ENCODE results near the gene SLC35F4.

The SLC35F4 gene

DNA sequence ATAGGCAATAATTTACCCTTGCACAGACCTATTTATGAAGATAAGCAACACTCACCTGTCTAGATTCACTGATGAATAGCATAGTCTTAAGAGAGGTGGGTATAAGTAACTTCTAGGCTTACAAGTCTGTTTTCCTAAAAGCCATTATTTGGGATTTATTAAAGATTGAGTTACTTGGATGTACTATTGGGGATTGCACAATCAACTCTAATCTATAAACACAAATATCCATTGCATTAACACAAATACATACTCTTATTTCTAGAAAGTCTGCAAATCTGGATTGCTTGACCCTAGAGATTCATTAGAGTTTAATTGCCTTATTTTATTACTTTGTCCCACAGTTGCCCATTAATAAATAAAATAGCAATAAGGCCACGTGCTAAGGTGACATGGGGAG, 224.1 kb downstream of the SLC35F4 start:
- Histone ChIP-seq H3K9me2 (replicated peaks; ENCODE audit: low read depth, low read length) (no peaks in the 10 kb centered on the region), H3K4me1 (ENCODE audit: insufficient read depth, low read length, poor library complexity, severe bottlenecking) (no peaks in the 10 kb centered on the region), H3K79me2 (ENCODE audit: insufficient read depth, low read length) (no peaks in the 10 kb centered on the region), H3K9ac (ENCODE audit: low read depth, low read length, poor library complexity, severe bottlenecking) (no peak overlapping the region), H3F3A (ENCODE audit: low read depth) (no peaks in the 10 kb centered on the region), H2AFZ (ENCODE audit: low read length) (no peak overlapping the region), H3K27me3 (ENCODE audit: insufficient read depth, low read length, poor library complexity, severe bottlenecking) (no peaks in the 10 kb centered on the region), H3K9me3 (ENCODE audit: insufficient read depth, low read depth, low read length) (no peaks in the 10 kb centered on the region), H3K36me3 (ENCODE audit: insufficient read depth, low read length) (no peaks in the 10 kb centered on the region), H4K20me1 (ENCODE audit: insufficient read depth, low read length, poor library complexity, severe bottlenecking) (no peaks in the 10 kb centered on the region), H3K4me3 (ENCODE audit: low read length, poor library complexity, severe bottlenecking) (no peak overlapping the region), H3K4me2 (ENCODE audit: low read depth, low read length, poor library complexity, severe bottlenecking) (no peak overlapping the region)
- TF ChIP-seq, protein P1, sequence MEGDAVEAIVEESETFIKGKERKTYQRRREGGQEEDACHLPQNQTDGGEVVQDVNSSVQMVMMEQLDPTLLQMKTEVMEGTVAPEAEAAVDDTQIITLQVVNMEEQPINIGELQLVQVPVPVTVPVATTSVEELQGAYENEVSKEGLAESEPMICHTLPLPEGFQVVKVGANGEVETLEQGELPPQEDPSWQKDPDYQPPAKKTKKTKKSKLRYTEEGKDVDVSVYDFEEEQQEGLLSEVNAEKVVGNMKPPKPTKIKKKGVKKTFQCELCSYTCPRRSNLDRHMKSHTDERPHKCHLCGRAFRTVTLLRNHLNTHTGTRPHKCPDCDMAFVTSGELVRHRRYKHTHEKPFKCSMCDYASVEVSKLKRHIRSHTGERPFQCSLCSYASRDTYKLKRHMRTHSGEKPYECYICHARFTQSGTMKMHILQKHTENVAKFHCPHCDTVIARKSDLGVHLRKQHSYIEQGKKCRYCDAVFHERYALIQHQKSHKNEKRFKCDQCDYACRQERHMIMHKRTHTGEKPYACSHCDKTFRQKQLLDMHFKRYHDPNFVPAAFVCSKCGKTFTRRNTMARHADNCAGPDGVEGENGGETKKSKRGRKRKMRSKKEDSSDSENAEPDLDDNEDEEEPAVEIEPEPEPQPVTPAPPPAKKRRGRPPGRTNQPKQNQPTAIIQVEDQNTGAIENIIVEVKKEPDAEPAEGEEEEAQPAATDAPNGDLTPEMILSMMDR (conservative IDR thresholded peaks at IDR 0.05; ENCODE audit: low read length), result no peak
- TF ChIP-seq EZH2phosphoT487 (IDR thresholded peaks at IDR 0.05; ENCODE audit: borderline replicate concordance), result no peak

DNA sequence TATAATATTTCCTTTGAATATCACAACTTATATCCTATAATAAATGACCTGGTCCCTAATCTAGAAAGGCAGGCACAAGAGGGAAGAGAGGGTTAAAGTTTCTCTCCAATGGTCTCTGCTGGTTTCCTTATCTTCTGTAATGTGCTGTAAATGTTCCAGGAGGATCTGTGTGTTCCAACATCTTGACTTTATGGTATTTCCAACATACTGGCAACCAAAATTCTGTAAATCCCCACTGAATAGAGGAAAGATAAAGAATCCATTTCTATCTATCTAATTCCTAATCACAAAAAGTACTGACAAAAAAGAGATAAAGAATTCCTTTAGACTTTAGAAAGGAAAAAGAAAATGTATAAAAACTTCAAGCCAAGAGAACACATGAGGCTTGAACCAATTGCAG, 225.9 kb downstream of the SLC35F4 start:
- Histone ChIP-seq H3K9me2 (replicated peaks; ENCODE audit: low read depth, low read length) (no peaks in the 10 kb centered on the region), H4K20me1 (ENCODE audit: insufficient read depth, low read length, poor library complexity, severe bottlenecking) (no peaks in the 10 kb centered on the region), H3K4me3 (ENCODE audit: low read length, poor library complexity, severe bottlenecking) (no peak overlapping the region), H3K79me2 (ENCODE audit: insufficient read depth, low read length) (no peaks in the 10 kb centered on the region), H3K9ac (ENCODE audit: low read depth, low read length, poor library complexity, severe bottlenecking) (no peak overlapping the region), H3K4me1 (ENCODE audit: insufficient read depth, low read length, poor library complexity, severe bottlenecking) (no peaks in the 10 kb centered on the region), H3F3A (ENCODE audit: low read depth) (no peaks in the 10 kb centered on the region), H2AFZ (ENCODE audit: low read length) (no peak overlapping the region), H3K9me3 (ENCODE audit: insufficient read depth, low read depth, low read length) (no peaks in the 10 kb centered on the region), H3K4me2 (ENCODE audit: low read depth, low read length, poor library complexity, severe bottlenecking) (no peak overlapping the region), H3K27me3 (ENCODE audit: insufficient read depth, low read length, poor library complexity, severe bottlenecking) (no peaks in the 10 kb centered on the region), H3K36me3 (ENCODE audit: insufficient read depth, low read length) (no peaks in the 10 kb centered on the region)
- TF ChIP-seq, protein P1 (conservative IDR thresholded peaks at IDR 0.05; ENCODE audit: low read length), result no peak
- no peak for TF ChIP-seq EZH2phosphoT487 (IDR thresholded peaks at IDR 0.05; ENCODE audit: borderline replicate concordance)

DNA sequence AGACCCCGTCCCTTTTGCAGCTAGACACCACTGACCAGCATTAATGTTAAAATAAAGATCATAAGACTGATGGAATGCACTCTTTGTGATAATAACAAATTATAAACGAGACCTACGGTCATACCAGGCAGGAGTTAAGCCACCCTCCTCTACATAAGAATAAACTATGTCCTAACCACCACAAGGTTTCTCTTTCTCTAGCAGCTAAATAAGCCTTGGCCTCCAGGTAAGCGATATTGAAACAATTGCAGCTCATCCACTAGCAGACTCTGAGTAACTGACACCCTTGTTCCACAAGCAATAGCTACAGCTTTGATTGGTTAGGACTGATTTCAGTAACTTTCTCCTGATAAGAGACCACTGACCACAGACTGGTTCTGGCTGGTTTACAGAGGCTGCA, 228.0 kb downstream of the SLC35F4 start:
- no peaks in the 10 kb centered on the region for H3K27me3 ChIP-seq (ENCODE audit: insufficient read depth, low read length, poor library complexity, severe bottlenecking)
- no peaks in the 10 kb centered on the region for H3K36me3 ChIP-seq (ENCODE audit: insufficient read depth, low read length)
- H3K9ac ChIP-seq (ENCODE audit: low read depth, low read length, poor library complexity, severe bottlenecking), result no peak overlapping the region
- no peaks in the 10 kb centered on the region for H3K9me2 ChIP-seq (replicated peaks; ENCODE audit: low read depth, low read length)
- no peak overlapping the region for H2AFZ ChIP-seq (ENCODE audit: low read length)
- H3K79me2 ChIP-seq (ENCODE audit: insufficient read depth, low read length), result no peaks in the 10 kb centered on the region
- no peaks in the 10 kb centered on the region for H3K4me1 ChIP-seq (ENCODE audit: insufficient read depth, low read length, poor library complexity, severe bottlenecking)
- TF ChIP-seq EZH2phosphoT487 (IDR thresholded peaks at IDR 0.05; ENCODE audit: borderline replicate concordance), result no peak
- TF ChIP-seq, protein P1 (conservative IDR thresholded peaks at IDR 0.05; ENCODE audit: low read length), result no peak
- H3K4me2 ChIP-seq (ENCODE audit: low read depth, low read length, poor library complexity, severe bottlenecking), result no peak overlapping the region
- H3F3A ChIP-seq (ENCODE audit: low read depth), result no peaks in the 10 kb centered on the region
- no peaks in the 10 kb centered on the region for H4K20me1 ChIP-seq (ENCODE audit: insufficient read depth, low read length, poor library complexity, severe bottlenecking)
- no peaks in the 10 kb centered on the region for H3K9me3 ChIP-seq (ENCODE audit: insufficient read depth, low read depth, low read length)
- H3K4me3 ChIP-seq (ENCODE audit: low read length, poor library complexity, severe bottlenecking), result no peak overlapping the region
